Stimulated activated CD4-positive, alpha-beta T cell treated with anti-CD3 and anti-CD28 coated beads, Interleukin-4, amount 100 ng/mL, for 4 hours (primary cell): Measurements from ENCODE around the gene TCFL5.

Source experiments
- DNase-seq, 2 experiments: peaks; one replicate each; pipeline ENCODE4 v3.0.0-alpha.2; 2020

TCFL5 gene

DNA sequence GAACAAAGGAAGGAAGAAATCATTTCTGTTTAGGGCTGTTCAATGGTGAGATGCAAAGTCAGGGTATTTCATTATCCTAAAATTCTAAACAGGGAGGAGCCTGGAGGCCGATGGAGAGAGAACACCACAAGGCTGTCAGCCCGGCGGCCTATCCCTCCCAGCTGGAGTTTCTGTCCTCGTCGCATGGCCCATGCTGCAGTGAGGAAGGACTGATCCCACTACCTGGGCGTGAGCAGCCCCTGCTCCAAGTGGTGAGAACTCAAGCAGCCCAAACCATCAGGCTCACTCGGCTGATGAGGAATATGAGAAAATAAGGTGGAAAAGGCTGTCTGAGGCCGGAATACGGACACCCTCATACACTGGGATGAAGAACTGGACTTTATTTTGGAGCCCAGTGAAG is 33.9 kb upstream of the TCFL5 start:
- no peak for DNase-seq

DNA sequence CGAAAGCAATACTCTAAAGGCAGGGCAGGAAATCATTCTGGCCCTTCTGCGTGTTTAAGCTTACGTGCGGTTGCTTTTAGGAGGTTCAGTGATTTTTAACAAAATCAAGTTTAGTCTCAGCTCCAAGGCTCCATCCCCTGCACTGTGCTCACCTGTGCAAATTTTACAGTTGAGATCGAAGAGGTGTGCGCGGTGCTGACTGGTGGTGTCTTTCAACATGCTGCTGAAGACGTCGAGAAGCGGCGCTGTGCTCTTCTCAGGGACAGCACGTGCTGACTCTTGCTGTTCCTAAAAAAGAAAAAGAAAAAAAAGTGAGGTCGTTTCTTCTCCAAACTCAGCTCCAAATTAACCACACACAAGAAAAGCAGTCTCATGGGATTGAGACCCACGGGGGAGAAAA is 32.6 kb upstream of the TCFL5 start:
- DNase-seq = no peak

DNA sequence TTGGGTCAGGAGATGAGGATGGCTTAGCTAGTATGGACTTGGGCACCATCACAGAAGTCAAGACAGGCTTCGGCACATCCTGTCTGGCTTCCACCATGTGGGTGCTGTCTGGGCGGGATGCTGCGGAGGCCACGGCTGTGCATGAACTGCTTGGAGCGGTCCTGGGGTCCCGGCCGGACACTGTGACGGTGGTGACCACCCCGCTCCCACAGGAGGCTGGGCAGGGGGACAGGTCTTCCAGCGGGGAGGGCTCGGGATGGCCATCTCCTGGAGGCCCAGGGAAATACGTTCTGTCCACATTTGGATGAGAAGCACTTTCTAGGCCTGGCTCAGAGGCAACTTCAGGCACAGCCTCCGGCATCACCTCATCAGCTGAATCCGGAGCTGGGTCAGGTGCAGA is 32.1 kb upstream of the TCFL5 start:
- DNase-seq = no peak

DNA sequence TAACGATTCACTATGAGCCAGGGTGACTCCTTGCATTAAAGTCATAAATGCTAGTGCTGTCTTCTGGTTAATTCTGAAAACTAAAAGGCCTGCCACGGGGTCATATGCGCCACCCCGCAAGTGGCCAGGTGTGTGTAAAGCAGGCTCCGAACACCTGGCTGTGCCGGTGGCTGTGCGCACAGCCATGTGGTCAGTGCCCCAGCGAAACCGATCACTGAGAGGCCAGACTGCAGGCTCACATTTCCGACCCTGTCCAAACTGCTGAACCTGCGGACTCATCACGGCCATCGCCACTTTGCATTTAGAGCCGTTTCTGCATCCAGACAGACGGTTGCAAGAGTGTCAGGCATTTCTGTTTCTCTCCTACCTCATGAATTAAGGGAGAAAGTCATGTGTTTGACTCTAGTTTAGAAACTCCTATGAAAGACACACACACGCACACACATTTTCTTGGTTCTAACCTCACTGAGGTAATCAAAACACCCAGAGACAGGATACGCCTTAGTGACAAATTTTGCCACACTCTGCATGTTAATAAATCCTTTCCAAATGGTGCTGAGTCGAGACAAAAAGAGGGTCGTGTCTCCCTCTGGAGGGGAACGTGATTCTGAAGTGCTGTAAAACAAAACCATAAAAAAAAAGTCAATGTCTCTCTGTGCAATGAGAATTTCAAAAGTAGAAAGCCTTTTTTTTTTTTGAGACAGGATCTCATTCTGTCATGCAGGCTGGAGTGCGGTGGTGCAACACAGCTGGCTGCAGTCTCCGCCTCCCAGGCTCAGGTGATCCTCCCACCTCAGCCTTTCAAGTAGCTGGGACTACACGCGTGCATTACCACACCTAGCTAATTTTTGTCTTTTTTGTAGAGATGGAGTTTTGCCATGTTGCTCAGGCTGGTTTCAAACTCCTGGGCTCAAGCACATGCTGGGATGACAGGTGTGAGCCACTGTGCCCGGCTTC is 31.0 kb upstream of the TCFL5 start:
- peak in 1 of 2 experiments; percentile 25 for DNase-seq

DNA sequence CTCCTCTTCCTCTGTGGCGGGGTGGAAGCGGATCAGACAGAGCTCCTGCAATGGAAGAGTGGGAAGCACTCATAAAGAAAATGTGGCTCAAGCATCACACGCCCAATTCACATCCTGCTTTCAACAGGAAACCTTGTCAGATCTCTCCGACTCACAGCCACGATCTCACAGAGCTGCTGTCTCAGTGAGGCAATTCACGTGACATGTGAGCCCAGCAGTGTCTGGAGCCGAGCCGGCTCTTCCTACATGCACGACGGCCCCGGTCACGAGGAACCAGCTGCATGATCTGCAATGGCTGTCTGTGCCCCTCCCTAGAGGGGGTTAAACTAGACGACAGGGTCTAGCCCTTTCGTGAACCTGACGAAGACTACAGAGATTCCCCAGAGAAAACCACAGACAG is 29.5 kb upstream of the TCFL5 start:
- DNase-seq = peak in 1 of 2 experiments; percentile 34

DNA sequence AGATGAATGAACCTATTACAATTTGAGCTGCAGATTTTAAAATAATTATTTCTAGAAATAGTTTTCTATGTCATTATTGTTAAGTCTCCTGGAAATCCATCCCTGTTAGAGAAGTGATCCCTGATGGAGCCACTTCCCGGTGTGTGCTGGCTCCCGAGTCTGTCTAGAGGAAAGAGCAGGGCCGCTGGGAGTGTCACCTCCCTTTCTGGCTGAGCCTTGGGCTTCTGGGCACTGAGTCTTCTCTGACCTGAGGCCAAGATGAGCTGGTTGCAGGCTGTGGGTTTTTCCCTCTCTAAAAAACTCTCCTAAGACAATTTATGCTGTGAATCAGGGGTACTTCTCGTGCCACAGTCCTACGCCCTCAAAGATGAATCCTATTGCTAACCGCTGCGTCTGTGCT is 28.8 kb upstream of the TCFL5 start:
- no peak for DNase-seq

DNA sequence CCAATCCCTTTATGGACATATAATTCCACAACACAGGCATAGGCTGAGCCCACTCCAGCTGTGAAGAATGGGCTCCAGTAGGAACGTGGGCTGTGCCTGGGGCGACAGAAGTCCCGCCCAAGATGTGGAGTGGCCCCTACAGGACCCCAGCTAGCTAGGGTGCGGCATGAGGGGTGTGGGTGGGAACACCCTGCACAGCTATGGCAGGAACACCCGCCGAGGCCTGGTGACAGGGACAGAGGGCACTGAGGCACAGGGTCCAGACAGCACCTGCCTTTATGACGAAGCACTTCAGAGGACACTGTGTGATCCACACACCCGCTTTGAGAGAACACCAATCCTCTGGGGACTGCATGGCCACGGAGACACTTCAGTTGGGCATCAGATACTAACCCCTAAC is 28.2 kb upstream of the TCFL5 start:
- DNase-seq = no peak

DNA sequence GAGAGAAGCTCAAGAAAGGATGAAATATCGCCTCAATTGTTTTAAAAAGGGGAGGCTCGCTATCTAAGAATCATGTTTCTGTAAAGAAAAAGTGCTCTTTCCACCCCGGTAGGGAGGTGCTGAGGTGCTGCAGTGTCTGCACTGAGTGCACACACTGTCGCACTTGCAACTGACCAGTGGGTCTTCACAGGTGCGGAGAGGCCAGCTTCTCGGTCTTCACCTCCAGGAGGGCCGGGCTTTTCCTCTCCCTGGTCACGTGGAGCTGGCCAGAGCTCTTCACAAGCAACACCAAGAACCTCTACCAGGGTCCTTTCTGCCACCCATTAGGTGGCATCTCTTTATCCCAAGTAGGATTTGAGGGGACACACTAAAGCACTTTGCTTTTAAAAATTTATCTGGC is 27.8 kb upstream of the TCFL5 start:
- no peak for DNase-seq

DNA sequence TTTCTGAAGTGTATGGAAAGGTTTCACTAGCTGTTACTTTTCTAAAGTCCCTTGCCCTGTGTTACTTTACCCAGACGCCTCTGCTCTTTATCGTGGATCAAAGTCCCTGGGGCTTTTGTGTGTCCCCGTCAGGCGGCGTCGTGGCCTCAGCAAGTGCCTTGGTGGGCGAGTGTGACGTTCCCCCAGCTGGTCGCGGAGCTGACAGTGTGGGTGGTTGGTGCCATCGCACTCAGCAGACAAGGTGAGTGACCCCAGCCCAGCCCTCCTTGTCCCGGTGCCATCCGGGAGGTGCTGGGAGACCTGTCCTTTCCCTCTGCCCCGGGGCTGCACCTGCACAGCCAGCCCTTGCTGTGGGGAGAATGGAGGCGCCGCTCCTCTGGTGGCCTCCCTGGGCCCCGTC is 27.3 kb upstream of the TCFL5 start:
- no peak for DNase-seq

DNA sequence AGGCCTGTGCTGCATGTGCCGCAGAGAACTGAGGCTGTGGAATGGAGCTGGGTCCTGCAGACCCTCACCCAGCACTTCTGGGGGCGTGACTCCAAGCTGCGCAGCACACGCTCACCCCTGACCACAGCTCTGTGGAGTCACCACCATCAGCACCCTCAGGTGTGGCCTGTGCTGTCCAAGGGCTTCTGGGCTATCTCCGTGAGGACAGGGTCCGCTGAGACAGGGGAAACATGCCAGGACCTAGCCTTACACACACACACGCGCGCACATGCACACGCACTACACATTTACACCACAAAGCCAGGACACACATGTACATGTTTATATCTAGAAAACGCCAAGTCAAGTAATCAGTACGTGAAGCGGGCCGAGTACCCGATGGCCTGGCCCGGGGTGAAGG is 26.8 kb upstream of the TCFL5 start:
- DNase-seq = no peak

DNA sequence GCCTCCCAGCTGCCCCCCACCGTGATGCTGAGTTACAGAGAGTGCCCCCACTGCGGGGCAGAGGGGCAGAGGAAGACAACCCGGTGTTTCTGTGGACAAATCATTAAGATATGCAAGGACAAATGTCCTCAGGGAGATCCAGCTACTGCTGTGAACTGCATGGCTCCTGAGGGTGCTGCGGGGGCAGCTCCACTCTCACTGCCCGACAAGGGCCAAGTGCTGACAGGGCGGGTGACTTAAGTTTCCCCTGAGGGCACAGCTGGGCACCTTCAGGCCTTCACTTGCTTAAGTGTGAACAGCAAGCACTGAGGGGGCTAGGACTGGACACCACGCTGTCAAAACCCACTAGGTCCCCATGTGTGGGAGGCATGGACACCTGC is 26.2 kb upstream of the TCFL5 start:
- DNase-seq = no peak

DNA sequence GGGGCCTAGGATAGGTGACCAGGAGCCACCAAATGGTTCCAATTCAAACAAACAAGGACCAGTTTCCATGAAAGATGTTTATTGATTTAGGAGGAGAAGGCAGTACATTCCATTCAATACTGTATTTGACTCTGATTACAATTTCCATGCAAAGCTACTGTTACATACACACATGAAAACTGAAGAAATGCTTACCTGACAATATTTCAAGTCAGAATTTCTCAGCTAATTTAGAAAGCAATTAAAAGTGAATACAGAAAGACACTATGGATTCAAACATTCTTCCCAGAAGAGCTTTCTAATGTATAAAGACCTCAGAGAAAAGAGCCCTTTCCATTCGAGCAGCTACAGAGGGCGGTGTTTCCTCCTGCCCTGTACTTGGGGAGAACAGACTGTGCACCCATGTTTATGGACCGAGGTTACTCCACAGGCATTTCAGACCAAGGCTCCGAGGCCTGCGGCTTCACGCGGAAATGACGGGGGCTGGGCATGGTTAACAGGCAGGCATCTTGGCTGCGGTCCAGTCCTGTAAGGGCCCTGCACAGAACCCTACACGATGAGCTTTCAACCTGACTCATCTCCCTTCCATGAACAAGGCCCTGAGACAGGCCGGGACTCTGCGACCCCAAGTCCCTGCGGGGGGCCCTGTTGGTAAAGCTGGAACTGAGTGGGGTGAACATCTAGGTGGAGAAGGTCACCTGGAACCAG is 25.7 kb upstream of the TCFL5 start:
- no peak for DNase-seq

DNA sequence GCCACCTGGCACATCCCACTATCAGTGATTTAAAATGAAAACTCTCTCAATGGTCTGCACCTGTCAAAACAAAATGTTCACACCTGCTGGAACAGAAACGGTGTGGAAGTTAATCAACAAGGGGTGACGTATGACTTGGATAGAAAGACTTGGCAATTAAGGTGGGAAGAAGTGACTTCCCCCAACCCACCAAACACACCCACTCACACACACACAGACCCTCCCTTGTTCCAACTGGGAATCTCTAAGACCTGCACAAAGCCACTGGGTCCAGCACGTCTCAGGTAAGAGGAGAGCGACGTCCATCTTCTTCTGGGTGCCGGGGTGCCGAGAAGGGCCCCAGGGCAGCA is 25.1 kb upstream of the TCFL5 start:
- no peak for DNase-seq

DNA sequence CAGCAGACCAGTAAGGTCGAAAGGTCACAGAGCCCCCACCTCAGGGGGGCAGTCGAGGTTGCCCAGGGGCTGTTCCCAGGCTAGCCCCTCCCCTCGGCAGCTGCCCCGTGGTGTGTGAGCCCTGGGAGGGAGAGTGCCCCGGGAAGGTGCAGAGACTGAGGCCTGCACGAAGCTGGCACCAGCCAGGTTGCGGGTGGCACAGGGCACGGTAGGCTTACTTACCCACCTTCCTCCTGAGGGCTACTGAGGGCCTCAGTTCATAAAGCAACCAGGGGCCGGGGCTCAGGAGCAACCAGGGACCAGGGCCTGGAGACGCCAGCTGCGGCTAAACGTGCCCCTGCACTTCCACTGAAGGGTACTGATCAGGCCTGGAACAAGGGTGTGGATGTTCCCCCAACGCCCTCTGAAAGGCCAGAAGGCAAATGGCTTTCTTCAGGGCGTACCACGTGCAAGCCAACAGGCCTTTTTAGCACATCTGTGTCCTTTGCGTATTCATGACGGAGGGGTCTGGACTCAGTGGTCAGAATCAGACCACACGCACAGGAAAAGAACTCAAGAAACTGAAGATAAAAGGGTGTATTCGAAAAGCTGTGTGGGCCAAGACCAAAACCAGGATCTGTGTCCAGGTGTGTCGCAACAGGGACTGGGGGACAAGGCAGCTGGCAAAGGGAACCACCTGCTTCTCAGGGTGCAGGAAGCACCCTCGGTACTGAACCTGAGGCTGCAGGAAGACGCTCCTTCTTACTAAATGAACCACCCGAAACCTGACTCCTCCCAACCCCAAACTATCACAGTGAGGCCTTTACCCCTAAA is 24.5 kb upstream of the TCFL5 start:
- DNase-seq = no peak

DNA sequence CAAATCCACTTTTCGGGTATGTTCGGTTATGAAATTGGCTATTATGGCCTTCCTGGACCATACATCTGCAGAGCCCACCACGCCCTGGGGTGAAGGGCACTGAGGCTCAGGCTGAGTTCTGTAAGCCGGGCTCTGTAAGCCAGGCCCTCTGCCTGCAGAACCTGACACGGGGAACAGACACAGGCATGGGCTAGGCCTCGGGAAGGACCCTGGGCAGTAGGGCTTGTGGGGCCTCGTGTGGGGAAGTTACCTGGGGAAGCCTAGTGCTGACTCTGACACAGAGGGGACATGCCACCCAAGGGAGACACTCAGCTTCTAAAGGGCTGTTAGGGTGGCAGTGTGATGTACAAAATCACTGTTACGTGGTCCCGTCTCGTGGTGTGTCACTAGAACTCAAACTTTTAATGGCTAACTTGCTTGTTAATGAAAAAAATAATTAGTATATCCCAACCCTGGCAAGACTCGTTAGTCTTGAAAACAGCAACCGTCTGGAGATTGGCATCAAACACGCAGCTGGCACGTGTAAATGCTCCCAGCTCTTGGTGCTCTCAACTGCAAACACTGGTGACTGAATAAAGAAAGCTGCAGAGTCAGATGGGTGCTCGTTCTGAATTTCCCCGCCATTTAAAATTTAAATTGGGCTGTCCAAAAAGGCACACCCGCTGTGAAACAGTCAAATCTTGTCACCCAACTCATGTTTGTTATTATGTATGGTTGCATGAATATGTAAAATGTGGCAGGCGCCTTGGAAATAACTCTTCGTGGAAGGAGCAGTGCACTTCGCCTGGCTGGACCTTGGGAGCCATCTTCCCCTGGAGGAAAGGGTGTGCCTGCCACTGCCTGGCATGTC is 23.6 kb upstream of the TCFL5 start:
- no peak for DNase-seq

DNA sequence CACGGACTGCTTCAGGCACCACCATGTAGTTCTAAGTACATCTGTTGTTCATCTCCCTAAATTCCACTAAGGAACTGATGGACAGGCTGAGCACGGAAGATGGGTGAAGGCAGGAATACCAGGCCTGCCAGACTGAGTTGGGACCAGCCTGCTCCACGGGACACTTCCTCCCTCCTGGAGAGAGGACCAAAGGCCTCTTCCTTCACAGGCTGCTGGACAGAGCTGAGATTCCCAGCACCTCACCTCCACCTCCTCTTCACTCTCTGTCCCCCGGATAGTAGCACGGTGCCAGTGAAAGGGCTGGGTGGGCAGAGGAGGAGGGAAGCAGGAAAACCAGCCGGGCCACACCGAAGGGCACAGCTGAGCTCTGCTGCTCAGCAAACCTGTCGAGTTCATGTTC is 22.9 kb upstream of the TCFL5 start:
- DNase-seq = no peak

DNA sequence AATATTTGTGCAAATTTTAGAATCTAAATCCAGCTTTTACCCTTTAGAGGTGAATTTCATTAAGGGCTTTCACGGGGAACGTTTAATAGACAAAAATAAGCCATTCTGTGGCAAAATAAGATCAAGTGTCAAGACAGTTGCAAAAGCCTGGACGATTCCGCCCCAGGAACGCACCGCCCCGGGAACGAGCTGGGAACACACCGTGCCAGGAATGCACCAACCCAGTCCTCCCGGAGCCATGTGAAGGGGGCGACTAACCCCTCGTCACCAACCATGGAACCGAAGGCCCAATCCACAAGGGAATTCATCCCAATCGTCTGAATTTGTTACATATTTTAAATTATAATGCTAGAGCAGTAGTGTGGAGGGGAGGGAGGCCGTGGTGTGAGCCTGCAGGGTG is 20.8 kb upstream of the TCFL5 start:
- no peak for DNase-seq

DNA sequence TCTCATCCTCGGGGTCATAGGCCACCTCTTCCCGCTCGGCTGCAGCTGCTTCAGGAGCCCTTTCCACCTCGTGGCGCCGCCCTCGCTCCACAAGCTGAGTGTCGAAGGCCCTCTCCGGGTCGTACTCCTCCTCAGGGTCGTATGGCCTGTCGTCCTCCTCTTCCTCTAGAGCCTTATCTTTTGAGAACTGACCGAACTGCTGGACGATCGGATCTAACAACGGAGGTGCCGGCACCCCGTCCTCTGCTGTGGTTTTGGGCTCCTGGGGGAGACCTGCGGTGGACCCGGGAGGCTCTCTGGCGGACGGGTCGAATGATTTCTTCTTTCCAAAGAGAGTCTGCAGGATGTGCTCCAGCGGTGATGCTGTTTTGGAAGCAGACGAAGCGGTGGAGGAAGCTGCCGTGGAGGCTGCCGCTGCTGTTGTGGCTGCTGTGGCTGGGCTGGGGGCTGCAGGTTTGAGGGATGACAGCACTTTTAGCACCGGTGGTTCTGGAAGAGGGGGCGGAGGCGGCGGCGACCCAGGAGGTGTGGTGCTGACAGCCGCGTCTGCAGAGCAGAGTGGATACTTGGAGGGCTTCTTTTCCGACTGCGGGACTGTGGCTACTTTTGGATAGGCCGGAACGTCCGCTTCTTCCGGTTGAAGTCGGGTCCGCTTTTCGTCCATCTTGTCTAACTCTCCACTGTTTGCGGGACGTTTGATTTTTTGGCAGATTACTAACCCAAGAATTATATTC is 20.2 kb upstream of the TCFL5 start:
- DNase-seq = no peak

DNA sequence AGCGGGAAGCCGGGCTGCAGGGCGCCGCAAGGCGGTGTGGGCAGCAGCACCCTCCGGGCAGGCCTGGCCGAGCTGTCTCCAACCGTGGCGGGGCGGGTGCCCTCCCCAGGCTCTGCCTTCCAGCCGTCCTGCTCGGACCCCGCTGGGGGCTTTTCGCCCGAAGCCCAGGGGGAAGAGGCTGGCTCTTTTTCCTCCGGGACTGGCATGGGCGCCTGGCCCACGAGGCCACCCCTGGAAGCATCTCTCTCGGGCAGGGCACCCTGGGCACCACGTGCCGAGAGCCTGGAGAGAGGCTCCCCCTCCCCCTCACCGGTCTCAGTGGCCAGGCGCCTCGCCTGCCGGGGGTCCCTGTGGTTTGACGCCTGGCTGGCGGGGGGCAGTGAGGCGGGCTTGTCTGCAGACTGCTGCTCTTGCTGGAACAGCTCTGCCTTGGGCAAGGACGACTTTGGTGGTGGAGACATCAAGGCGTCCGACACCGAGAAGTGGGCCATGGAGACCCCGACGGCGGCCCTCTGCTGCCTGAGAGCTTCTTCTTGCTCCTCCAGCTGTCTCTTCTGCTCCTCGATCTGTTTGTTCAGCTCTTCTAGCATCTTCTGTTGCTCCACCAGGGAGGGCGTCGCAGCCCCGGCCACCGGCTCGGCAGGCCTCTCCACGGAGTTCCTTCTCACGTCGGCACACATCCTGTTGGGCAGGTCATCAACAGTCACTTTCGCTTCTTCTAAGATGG is 19.5 kb upstream of the TCFL5 start:
- DNase-seq = no peak

DNA sequence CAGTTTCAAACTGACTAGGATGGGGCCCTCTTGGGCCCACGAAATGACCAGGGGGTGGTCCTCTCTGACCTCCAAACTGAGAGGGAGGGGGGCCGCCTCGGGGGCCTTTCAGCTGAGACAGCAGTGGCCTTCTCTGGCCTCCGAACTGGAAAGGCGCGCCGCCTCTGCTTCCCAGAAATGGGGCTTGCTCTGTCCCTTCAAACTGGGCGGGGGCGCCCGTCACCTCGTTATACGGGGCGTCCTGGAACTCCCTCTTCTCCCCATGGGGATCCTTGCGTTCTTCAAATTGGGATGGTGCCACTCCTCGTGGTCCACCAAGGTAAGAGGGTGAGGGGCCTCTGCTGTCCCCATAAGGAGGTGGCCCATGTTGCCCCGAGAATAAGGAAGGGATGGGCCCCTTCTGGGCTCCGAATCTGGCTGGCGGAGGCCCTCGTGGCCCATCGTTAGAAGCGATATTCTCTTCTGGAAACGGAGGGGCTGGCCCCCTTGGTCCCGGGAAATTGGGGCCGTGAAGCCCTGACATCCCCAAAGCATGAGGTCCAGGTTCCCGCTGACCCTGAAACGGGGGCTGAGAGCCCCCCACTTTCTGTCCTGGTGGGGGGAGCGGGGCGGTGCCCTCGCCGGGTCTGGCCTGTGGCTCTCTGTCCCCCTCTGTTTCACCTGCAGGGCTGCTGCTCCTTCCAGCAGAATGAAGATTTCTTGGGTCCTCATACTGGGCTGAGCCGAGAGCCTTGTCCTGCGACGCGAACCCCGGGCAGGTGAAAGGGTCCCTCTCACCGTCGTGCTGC is 18.7 kb upstream of the TCFL5 start:
- no peak for DNase-seq
